Measurements from ENCODE around the gene OSBPL5.
A peak's percentile ranks its signal among the peaks of the same experiment; 100 is the strongest.

The OSBPL5 gene

DNA sequence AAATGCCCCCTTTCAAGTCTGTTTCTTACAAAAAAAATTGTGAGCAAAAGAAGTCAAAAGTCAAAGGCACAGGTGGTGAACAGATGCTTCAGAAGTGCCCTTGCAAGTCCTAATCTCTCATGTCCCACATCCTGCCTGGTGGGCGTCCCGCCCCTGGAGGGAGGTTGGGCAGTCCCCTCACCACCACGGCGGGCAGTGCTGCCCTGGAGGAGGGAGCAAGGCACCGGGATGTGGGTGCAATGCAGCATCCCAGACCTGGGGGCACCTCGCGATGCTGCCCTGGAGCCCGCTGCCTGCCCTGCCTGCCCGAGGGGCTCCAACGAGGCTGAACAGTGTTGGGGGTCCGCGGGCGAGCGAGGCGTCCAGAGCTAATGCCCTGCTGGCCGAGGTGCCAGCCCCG, 37.6 kb upstream of the OSBPL5 start:
- no peaks in the 10 kb centered on the region for H3K36me3 ChIP-seq (ENCODE audit: control insufficient read depth, insufficient read depth, low read length)
- peaks cover 29% of the 10 kb centered on the region for H3K27me3 ChIP-seq (ENCODE audit: control insufficient read depth, insufficient read depth, low read length)
- H3K9me3 ChIP-seq (ENCODE audit: control insufficient read depth, insufficient read depth, low read length), result no peaks in the 10 kb centered on the region
- H3K4me3 ChIP-seq (ENCODE audit: low read depth, low read length), result peak overlapping the region; percentile 53
- no peak overlapping the region for H3K9ac ChIP-seq (ENCODE audit: low read depth, low read length)
- no peaks in the 10 kb centered on the region for H3K4me1 ChIP-seq (ENCODE audit: control insufficient read depth, insufficient read depth, low read length)

DNA sequence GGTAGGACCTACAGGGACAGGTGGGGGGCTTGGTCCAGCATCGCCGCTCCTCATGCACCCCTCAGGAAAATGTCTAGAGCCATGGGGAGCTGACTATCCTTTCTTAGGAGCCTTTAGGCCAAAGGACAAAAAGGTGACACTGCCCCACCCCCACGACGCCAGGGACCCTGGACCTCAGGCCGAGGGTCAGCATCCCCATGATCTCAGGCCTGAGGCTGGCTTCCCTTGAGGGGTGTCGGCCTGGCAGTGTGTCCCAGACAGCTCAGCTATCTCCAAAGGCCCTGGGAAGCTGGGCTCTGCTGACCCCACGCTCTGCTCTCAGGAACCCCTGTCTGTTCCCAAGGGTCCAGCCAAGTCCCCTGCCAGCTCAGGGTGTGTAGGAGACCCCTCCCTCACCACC, 37.2 kb upstream of the OSBPL5 start:
- Histone ChIP-seq H3K4me3 (ENCODE audit: low read depth, low read length) (no peak overlapping the region), H3K36me3 (ENCODE audit: control insufficient read depth, insufficient read depth, low read length) (no peaks in the 10 kb centered on the region), H3K9me3 (ENCODE audit: control insufficient read depth, insufficient read depth, low read length) (no peaks in the 10 kb centered on the region), H3K4me1 (ENCODE audit: control insufficient read depth, insufficient read depth, low read length) (no peaks in the 10 kb centered on the region), H3K9ac (ENCODE audit: low read depth, low read length) (no peak overlapping the region), H3K27me3 (ENCODE audit: control insufficient read depth, insufficient read depth, low read length) (peaks cover 29% of the 10 kb centered on the region)

DNA sequence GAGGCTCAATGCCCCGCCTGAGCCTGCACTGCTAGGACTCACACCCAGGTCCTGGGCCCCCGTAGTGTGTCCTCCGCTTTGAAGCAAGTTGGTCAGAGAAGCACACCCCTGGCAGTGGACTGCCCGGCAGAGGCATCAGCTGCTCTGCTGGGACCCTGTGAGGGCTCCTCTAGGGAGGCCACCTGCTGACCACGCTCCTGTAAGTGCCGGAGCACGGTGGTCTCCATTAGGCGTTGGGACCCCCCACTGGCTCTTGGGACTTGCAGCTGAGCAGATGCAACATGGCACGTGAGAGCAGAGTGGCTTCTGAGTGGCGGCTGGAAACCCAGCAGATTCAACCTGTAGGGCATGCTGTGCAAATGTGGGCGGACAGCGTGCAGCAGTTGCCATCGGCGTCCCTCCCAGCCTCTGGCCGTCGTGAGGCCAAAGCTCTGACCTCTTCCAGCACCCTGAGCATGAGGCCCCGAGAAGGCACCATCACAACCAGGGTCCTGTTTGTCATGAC, 36.6 kb upstream of the OSBPL5 start:
- no peak overlapping the region for H3K9ac ChIP-seq (ENCODE audit: low read depth, low read length)
- no peaks in the 10 kb centered on the region for H3K4me1 ChIP-seq (ENCODE audit: control insufficient read depth, insufficient read depth, low read length)
- H3K27me3 ChIP-seq (ENCODE audit: control insufficient read depth, insufficient read depth, low read length), result peaks cover 29% of the 10 kb centered on the region
- H3K9me3 ChIP-seq (ENCODE audit: control insufficient read depth, insufficient read depth, low read length), result no peaks in the 10 kb centered on the region
- no peaks in the 10 kb centered on the region for H3K36me3 ChIP-seq (ENCODE audit: control insufficient read depth, insufficient read depth, low read length)
- no peak overlapping the region for H3K4me3 ChIP-seq (ENCODE audit: low read depth, low read length)

DNA sequence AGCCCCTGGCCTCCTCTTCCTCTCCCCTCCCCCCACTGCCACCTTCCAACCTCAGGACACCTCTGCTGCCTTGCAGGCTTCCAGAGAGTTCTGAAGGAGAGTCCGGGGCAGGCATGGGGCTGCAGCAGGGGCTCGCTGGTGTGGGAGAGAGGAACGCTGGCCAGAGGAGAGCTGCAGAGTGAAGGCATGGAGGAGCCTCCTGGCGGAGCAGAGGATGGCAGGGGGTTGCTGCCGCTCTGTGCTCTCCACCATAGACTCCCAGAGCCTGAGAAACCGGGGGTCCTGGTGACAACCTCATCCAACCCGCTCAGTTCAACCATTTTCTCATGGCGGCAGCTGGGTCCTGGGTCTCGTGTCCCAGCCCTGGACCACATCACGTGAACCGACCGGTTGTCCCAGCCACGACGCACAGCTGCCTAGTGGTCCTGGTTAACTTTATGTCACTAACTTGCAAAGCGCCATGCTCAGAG, 36.0 kb upstream of the OSBPL5 start:
- Histone ChIP-seq H3K4me1 (ENCODE audit: control insufficient read depth, insufficient read depth, low read length) (no peaks in the 10 kb centered on the region), H3K4me3 (ENCODE audit: low read depth, low read length) (no peak overlapping the region), H3K9ac (ENCODE audit: low read depth, low read length) (no peak overlapping the region), H3K27me3 (ENCODE audit: control insufficient read depth, insufficient read depth, low read length) (peaks cover 24% of the 10 kb centered on the region), H3K9me3 (ENCODE audit: control insufficient read depth, insufficient read depth, low read length) (no peaks in the 10 kb centered on the region), H3K36me3 (ENCODE audit: control insufficient read depth, insufficient read depth, low read length) (no peaks in the 10 kb centered on the region)

DNA sequence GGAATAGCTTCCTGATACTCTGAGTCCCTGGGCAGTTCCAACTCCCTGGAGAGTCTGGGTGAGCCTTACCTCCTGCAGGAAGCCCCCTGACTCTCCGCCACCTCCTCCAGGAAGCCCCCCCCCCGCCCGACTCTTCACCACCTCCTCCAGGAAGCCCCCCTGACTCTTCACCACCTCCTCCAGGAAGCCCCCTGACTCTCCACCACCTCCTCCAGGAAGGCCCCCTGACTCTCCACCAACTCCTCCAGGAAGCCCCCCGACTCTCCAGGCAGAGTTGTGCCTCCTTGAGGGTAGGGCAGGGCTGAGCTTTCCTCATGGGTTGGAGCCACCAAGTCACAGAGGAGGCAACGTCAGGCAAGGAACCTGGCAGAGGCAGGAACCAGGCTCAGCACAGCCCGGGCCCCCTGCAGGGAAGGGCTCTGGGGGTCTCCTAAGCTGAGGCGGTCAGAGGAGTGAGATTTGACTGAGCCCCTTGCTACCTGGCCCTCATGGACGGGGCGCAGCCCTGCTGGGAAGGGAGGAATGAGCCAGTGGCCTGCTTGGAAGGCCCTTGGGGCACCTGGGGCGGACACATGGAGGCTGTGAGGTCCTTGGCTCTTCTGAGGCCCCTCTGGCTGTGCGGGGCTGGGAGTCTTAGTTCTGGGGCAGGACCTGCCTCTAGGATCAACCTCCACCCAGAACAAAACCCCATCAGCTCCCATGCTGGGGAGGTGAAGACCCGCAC, 35.4 kb upstream of the OSBPL5 start:
- Histone ChIP-seq H3K4me3 (ENCODE audit: low read depth, low read length) (no peak overlapping the region), H3K27me3 (ENCODE audit: control insufficient read depth, insufficient read depth, low read length) (peaks cover 24% of the 10 kb centered on the region), H3K4me1 (ENCODE audit: control insufficient read depth, insufficient read depth, low read length) (no peaks in the 10 kb centered on the region), H3K36me3 (ENCODE audit: control insufficient read depth, insufficient read depth, low read length) (no peaks in the 10 kb centered on the region), H3K9me3 (ENCODE audit: control insufficient read depth, insufficient read depth, low read length) (no peaks in the 10 kb centered on the region), H3K9ac (ENCODE audit: low read depth, low read length) (no peak overlapping the region)

DNA sequence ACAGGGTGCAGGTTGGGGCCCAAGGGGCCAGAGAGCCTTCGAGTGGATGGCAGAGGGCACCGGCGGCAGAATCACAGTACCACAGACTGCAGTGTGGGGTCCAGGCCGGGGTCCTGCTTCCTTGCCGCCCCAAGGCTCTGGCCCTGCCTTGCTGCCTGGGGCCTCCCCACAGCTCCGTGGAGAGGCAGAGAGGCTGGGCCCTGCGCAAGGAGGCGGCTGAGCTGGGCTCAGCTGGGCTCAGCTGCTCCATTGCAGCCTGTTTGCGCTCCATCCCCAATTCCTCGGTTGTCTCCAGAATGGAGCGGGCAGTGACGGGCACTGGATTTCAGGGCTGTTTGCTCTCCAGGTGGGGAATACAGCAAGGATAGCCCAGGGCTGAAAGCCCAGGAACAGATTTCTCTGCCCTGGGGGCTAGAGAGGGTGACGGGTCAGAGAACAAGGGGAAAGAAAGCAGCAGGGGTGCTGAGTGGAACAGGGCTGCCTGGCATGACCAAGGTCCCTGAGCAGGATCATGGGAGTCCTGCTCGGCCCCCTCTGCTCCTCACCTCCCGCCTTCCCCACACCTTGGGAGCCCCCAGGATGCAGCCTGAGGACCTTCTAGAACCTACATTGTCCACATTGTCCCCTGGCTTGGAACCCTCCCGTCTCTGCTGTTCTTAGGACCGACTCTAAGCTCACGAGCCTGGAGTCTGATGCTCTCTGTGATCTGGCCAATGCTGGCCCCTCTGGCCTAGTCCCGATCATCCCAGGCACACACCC, 34.6 kb upstream of the OSBPL5 start:
- no peaks in the 10 kb centered on the region for H3K9me3 ChIP-seq (ENCODE audit: control insufficient read depth, insufficient read depth, low read length)
- H3K9ac ChIP-seq (ENCODE audit: low read depth, low read length), result no peak overlapping the region
- H3K36me3 ChIP-seq (ENCODE audit: control insufficient read depth, insufficient read depth, low read length), result no peaks in the 10 kb centered on the region
- H3K27me3 ChIP-seq (ENCODE audit: control insufficient read depth, insufficient read depth, low read length), result peaks cover 20% of the 10 kb centered on the region
- no peak overlapping the region for H3K4me3 ChIP-seq (ENCODE audit: low read depth, low read length)
- H3K4me1 ChIP-seq (ENCODE audit: control insufficient read depth, insufficient read depth, low read length), result no peaks in the 10 kb centered on the region

DNA sequence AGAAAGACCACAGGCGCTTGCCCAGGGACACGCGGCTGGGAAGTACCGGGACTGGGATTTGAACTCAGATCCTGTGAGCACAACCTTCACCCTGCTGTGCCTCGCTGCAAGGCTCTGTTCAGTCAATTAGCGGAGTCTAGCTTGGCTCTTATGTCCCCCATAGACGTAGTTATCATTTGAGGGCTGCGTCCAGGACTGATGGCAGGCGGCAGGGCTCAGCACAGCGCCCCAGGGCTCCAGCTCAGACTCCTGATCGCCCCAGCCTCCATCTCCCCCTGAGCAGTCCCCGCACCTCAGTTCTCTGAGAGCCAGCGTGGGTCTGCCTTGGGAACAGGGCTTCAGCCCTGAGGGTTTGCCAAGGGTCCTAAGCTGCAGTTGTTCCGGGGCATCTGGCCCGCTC, 33.7 kb upstream of the OSBPL5 start:
- no peaks in the 10 kb centered on the region for H3K36me3 ChIP-seq (ENCODE audit: control insufficient read depth, insufficient read depth, low read length)
- no peaks in the 10 kb centered on the region for H3K9me3 ChIP-seq (ENCODE audit: control insufficient read depth, insufficient read depth, low read length)
- no peaks in the 10 kb centered on the region for H3K4me1 ChIP-seq (ENCODE audit: control insufficient read depth, insufficient read depth, low read length)
- H3K4me3 ChIP-seq (ENCODE audit: low read depth, low read length), result no peak overlapping the region
- H3K27me3 ChIP-seq (ENCODE audit: control insufficient read depth, insufficient read depth, low read length), result peaks cover 16% of the 10 kb centered on the region
- no peak overlapping the region for H3K9ac ChIP-seq (ENCODE audit: low read depth, low read length)

DNA sequence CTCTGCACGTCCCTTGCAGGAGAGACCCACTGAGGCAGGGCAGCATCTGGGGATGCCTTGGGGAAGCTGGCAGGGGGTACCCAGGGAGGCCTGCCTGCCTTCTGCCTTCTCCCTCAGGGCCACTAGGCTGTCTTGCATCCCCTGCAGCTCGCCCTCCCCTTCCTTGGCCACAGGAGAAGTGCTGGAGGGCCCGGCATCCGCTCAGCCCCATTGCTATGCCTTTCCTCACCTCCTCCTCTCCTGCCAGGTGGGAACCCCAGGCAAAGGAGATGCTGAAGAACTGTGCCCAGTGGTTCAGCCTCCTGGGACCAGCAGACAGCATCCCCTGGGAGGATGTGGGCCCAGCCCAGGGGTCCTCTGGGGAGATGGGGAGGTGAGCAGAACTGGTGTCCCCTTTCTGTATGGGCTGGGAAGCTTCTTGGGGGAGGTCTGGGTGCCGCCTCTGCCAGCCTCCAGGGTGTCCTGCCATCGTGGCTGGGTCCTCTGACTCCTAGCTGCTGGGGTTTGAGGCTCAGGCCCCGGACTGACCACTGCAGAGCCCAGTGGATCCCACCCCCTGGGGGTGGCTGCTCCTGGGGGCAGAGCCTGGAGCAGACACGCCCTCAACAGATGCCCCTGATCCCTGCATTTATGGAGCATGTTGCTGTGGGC, 32.9 kb upstream of the OSBPL5 start:
- Histone ChIP-seq H3K36me3 (ENCODE audit: control insufficient read depth, insufficient read depth, low read length) (no peaks in the 10 kb centered on the region), H3K27me3 (ENCODE audit: control insufficient read depth, insufficient read depth, low read length) (peaks cover 13% of the 10 kb centered on the region), H3K9ac (ENCODE audit: low read depth, low read length) (no peak overlapping the region), H3K4me1 (ENCODE audit: control insufficient read depth, insufficient read depth, low read length) (no peaks in the 10 kb centered on the region), H3K9me3 (ENCODE audit: control insufficient read depth, insufficient read depth, low read length) (no peaks in the 10 kb centered on the region), H3K4me3 (ENCODE audit: low read depth, low read length) (no peak overlapping the region)

DNA sequence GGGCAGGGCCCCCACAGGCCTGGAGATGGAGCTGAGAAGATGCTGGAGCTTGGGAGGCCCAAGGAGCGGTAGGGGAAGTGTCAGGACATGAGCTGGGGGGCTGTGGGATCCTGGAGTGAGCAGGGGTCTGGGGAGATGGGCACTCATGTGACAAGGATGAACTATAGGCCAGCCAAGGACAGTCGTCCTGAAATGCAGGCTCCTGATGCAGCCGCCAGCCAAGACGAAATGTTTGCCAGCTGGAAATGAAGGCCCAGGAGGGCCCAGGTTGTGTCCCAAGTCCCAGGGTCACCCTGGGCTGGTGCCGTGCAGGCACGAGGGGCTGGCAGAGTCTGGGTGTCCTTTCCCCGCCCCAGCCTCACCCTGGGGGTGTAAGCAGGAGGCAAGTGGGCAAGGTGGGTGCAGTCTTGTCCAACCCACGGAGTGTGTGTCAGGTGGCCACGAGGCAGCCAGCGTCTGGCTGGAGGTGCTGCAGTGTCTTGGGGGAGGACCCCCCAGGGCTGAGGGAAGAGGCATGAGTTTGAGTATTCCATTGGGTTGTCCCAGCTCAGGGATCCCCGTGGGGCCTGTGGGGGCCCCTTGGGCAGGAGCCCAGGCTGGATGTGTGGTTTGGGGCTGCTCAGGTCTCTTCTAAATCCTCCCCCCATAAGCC, 32.1 kb upstream of the OSBPL5 start:
- no peak overlapping the region for H3K4me3 ChIP-seq (ENCODE audit: low read depth, low read length)
- H3K36me3 ChIP-seq (ENCODE audit: control insufficient read depth, insufficient read depth, low read length), result no peaks in the 10 kb centered on the region
- peaks cover 5% of the 10 kb centered on the region for H3K27me3 ChIP-seq (ENCODE audit: control insufficient read depth, insufficient read depth, low read length)
- no peaks in the 10 kb centered on the region for H3K9me3 ChIP-seq (ENCODE audit: control insufficient read depth, insufficient read depth, low read length)
- no peaks in the 10 kb centered on the region for H3K4me1 ChIP-seq (ENCODE audit: control insufficient read depth, insufficient read depth, low read length)
- H3K9ac ChIP-seq (ENCODE audit: low read depth, low read length), result no peak overlapping the region

DNA sequence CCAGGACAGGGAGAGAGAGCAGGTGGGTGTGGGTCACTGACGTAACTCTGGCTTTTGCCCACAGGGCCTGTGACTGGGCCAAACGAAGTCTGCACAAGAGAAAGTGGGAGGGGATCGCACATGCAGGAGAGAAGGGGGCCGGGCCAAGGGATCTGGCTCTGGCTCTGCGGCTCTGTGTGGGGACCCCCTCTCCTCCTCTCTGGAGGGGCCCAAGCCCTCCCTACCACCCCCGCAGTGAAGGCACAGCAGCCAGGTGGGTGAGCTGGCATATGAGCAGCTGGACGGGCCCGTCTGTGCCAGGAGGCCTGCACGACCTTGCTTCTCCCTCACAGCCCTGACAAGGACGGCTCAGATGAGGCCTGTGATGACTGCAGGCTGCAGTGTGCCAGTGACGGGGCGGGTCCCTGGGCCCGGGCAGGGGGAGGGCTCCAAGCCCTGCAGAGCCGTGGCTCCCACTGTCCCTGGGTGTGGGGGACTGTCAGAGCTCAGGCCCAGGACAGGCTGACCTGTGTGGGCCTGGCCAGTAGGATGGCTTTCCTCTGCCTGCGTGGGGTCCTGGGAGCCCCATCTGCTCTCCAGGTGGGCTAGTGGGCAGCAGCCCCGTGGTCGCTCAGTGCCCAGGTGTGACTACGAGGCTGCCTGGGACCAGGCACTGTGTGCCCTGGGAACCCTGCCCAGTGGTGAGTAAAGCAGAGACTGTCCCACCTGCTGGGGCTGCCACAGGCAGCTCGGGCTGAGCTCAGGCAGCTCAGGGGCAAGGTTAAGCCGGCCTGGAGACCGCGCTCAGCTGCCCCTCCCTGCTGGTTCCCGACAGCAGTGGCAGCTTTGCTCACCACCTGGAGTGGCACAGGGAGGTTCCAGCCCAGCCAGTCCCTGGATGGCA, 31.3 kb upstream of the OSBPL5 start:
- Histone ChIP-seq H3K27me3 (ENCODE audit: control insufficient read depth, insufficient read depth, low read length) (no peaks in the 10 kb centered on the region), H3K9ac (ENCODE audit: low read depth, low read length) (no peak overlapping the region), H3K4me3 (ENCODE audit: low read depth, low read length) (no peak overlapping the region), H3K4me1 (ENCODE audit: control insufficient read depth, insufficient read depth, low read length) (no peaks in the 10 kb centered on the region), H3K9me3 (ENCODE audit: control insufficient read depth, insufficient read depth, low read length) (no peaks in the 10 kb centered on the region), H3K36me3 (ENCODE audit: control insufficient read depth, insufficient read depth, low read length) (no peaks in the 10 kb centered on the region)

All from iPS-15b (cell line).